ENCODE results near the gene RAB32.

GRCh38 chr6:146598772-146599405, 55.3 kb downstream of the RAB32 start, which contains the start of gene ADGB:
- TF ChIP-seq EZH2 (IDR thresholded peaks at IDR 0.05; ENCODE audit: insufficient read depth, poor library complexity, severe bottlenecking) (no peak), EZH2phosphoT487 (IDR thresholded peaks at IDR 0.05; ENCODE audit: insufficient read depth, low read depth) (no peak)

Measured in GM23248 (cell line).